Embryonic facial prominence (tissue), 1 donor: ENCODE data around the gene ZNF385A.
A peak's percentile ranks its signal among the peaks of the same experiment; 100 is the strongest.

Experiments used
- DNase-seq: peaks from one replicate; pipeline ENCODE4 v3.0.0-alpha.2; 2016; ENCODE audit errors: extremely low spot score

Gene ZNF385A

DNA sequence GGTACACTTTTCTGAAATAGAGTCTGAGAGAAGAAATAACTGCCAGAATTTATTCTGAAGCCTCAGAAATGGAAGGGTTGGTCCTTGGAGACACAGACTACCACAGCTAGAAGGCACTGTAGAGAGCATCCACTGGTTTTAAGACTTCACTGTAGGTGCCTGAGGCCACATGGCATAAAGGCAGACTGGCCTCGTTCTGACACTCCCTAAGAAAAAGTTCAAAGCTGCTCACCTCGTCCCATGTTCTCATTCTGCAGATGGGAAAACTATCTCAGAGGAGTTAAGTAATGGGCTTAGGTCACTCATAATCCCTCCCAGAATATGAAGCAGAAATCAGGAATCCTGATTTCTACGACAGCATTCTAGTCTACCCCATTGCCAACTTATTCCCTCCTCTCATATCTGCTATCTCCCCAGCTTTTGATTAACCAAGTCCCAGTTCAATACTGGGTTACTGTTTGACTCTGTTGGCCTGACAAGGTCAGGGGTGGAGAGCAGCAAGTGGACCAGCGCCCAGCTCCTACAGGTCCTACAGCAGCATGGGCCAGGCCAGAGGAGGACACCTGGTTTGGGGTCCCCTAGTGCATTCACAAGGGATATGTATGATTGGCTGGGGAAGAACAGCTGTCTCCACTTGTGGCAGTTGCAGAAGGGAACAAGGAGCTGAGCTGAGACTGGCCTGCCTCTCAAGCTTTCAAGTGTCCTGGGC lies 30.8 kb upstream of the ZNF385A start:
- DNase-seq = no peak

DNA sequence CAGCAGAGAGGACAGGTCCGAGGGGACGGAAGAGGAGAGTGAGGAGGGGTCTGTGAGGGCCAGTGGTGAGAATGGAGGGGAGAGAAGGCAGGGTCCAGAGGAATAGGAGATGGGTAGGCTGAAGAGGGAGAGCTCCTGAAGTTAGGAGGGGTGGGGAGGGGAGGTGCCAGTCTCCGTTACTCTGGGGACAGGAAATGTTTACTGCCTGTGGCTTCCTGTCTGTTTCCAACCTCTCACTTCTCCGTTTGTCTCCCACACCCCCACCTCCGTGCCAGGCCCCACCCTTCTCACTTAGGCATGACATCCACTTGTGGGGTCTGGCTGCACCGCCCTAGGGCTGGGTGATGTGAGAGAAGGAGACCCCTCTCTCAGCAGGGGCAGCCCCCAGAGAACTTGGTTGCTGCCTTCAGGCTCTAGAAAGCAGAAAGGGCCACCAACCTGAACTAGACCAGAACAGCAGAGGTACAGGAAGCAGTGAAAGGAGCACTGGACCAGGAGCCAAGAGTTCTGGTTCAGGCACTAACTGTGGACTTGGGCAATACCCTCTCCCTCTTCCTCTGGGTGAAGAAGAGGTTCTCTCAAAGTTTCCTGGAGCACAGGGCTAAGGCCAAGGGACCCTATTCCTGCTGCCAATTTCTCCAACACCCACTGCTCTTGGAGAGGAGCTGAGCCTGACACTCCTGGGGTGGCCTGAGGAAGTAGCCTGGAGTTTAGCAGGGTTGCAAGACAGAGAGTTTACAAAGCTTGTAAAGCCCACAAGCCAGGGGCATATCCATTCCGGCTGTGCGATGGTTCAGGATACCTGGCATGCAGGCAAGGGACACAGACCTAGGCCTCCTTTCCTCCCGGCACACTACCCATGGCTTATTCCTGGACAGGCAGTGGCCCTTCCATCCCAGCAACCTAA lies 29.0 kb upstream of the ZNF385A start:
- DNase-seq = no peak

DNA sequence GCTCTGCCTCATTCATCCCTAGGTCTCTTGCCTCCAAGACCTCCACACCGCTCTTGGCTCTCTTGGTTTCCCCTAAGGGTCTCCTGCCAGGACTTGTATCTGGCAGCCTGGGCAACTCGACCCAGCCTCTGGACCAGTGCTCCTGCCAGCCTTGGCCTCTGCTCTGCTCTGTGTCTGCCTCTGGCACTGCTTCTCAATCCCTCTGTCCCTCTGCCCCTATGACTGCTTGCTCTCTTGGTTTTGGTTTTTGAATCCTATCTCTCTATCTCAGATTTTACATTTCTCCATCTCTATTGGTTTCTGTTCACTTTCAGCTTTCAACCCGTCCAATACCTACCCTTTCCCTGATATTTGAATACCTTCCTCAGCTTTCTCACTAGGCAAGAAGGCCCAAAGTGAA lies 28.3 kb upstream of the ZNF385A start:
- no peak for DNase-seq

- no peak for DNase-seq
These were observed 27.8 kb upstream of the ZNF385A start for GRCh38 chr12:54412348-54412747.

GRCh38 chr12:54411391-54412241 lies 27.1 kb upstream of the ZNF385A start:
- no peak for DNase-seq

DNA sequence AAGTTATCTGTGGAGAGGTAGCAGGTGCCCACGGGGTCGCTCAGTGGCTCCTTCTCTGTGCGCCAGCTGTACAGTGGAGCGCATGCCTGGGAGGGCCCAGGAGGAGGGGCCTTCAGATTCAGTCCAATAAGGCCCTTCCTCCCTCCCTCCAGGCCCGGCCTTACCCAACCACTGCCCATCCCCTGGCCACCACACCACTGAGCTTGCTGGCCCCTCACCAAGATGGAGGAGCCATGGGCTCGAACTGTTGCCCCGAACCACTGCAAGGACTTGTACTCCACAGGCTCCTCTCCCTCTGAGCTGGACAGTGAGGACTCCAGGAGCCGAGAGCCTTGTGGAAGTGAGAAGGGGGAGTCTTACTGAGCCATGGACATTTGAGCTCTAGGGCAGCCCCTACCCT lies 24.7 kb upstream of the ZNF385A start:
- DNase-seq = no peak

GRCh38 chr12:54407183-54407905 lies 22.8 kb upstream of the ZNF385A start:
- DNase-seq = no peak

DNA sequence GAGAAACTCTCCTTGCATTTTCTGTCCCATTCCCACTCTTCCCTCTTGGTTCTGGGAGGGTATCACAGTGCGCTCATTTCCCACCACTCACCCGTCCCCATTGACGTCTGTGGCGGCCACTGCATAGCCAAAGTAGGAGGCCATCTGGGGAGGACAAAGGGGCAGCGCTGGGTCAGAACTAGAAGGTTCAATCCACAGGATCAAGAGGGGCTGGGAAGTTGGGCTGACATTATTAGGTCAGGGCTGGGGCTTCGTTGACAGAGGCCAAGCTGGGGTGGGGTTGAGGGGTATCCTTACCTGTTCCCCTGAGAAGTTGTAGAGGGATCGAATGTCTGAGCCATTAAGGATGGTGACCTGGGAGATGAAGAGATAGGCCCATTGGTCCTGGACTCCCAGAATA lies 21.0 kb upstream of the ZNF385A start:
- DNase-seq = no peak

- DNase-seq = no peak
These were observed 20.6 kb upstream of the ZNF385A start for GRCh38 chr12:54405106-54405505.

- DNase-seq = no peak
These were observed 19.8 kb upstream of the ZNF385A start for GRCh38 chr12:54404061-54405004.

GRCh38 chr12:54401119-54401518 lies 16.6 kb upstream of the ZNF385A start:
- DNase-seq = no peak

GRCh38 chr12:54398995-54399793 lies 14.7 kb upstream of the ZNF385A start:
- peak; percentile 70 for DNase-seq

- no peak for DNase-seq
These were observed 13.7 kb upstream of the ZNF385A start for GRCh38 chr12:54398218-54398617.

- DNase-seq = no peak
These were observed 12.6 kb upstream of the ZNF385A start for GRCh38 chr12:54397157-54397556.

- DNase-seq = no peak
These were observed 11.0 kb upstream of the ZNF385A start for GRCh38 chr12:54395545-54395944.

DNA sequence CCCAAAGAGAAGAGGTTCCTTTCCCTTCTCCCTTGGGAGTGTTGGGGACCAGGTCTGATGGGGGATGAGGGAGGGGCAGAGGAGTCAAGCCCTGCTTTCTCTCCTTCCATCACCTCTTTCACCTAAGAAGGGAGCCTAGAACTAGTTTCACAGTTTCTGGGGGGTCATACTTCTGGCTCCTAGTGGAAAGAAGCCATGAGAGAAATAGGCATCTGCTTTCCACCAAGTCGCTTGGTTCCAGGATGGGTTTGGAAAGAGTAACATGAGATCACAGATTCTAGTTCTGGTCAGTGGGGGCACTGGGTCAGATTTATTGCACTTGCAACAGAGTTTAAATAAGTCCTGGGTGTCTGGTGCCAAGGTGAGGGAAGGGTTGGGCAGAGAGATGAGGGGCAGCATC lies 10.5 kb upstream of the ZNF385A start:
- DNase-seq = no peak

DNA sequence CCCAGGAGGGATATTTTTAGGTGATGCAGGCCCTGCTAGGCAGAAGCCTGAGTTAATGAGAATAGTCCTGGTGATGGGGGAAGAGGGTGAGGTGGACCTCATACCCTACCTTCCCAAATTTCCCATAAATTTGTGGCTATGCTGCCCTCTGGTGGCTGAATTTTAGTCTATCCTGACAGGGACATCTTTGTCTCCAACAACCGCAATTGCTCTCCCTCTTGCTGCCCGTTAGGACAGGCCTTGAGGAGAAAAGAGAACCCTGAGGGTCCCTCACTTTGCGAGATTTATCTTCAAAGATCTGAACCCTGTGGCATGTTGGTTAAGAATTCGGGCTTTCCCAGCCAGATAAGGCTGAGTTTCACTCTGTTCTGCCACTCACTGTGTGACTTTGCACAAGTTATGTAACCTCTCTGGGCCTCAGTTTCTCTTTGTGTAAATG lies 9.8 kb upstream of the ZNF385A start:
- no peak for DNase-seq

GRCh38 chr12:54393743-54394142 lies 9.2 kb upstream of the ZNF385A start:
- DNase-seq = no peak

DNA sequence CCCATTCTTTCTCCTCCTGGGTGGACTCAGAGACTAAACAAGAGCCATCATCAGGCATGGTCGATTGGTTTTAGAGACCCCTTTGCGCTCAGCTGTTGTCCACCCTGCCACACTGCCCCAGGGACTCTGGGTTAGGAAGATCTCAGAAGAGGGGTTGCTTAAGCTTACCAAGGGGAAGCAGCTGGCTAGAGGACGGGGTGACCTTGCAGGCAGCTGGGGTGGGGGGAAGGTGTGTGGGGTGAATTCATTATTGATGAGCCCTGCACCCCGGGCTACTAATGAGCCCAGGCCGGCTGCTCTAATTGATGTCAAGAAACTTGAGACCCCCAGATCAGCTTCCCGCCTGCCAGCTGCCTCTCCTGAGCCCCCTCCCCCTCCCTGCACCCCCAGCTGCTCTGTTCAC lies 8.7 kb upstream of the ZNF385A start:
- DNase-seq = no peak
